Measurements from ENCODE around the gene HSBP1L1. TPM values are rescaled to one million over a fixed set of nuclear protein-coding genes. Genes with fewer than 3 reads are reported as not detected.

The HSBP1L1 gene
- polyA plus RNA-seq, 1 donor: 4.1 TPM

DNA sequence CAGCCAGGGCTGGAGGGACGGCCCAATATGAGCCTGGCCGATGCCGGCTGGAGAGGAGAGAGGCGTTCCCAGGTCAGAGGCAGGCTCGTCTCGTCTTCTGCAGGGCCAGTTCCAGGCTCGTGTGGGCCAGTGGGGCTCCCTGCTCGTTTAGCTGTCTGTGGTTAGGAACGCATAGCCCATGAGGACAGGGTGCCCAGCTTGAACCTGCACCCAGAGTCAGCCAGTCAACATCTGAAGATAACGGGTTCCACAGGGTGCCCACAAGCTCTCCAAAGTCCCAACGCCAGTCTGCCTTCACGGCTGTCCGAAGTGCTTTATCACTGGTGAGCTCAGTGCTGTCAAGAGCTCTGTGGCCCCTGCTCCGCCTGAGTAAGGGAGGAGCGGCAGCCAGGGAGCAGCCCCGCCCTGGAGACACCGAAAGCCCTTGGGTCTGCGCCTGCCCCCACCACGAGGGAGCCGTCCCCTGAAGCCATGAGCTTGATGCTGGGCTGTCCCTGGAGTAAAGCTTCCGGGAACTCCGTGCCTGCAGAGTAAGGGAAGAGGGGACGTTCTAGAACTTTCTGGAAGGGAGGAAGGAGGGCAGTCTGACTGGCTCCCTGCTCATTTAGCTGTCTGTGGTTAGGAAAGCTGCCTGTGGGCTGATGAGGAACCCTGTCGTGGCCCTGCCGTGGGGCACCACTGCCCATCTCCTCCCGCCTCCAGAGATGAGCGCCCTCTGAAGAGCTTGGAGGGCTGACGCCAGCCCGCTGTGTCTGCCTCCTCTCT lies 2.7 kb upstream of the HSBP1L1 start:
- DNase-seq: no peak

DNA sequence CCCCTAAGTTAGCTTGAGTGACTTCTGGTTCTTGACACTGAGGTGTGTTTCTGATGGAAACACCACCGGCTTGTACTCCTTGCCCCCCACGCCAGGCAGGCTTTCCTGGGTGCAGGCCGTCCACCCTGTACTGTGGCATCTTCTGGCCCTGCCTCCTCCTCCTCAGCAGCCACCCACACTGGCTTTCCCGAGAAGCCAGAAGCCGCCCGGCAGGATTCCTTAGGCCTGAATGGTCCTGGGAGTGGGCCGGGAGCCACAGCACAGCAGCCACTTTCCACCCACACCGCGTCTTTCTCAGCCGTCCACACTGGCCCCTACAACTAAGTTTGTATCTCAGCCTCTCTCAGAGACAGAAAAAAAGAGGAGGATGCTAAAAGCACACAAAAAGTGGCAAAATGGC lies 2.1 kb upstream of the HSBP1L1 start:
- no peak for DNase-seq

GRCh38 chr18:79962835-79963657 lies 1.4 kb upstream of the HSBP1L1 start:
- no peak for DNase-seq

DNA sequence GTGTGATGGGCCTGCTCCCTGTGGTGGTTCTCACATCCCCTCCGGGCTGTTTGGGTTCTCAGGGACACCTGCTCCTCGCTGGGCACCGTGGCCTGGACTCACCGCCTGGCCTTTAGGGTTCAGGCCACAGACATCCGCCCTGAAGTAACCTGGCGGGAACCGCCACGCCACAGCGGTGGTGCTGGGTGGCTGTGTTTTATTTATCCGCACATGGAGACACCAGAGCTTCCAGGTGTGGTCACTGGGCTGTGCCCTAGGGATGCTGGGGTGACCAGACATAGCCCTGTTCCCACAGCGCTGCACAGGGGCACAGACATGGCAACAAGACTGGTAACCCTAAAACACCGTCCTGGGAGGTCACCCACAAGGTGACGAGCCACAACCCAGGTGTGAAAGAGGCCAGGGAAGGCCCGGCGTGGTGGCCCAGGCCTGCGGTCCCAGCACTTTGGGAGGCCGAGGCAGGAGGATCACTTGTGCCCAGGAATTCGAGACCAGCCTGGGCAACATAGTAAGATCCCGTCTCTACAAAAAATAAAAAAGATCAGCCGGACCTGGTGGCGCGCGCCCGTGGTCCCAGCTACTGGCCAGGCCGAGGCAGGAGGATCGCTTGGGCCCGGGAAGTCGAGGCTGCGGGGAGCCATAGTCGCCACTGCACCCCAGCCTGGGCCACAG lies 649 bp upstream of the HSBP1L1 start:
- DNase-seq: no peak

GRCh38 chr18:79965119-79965902 lies 868 bp downstream of the HSBP1L1 start:
- DNase-seq: no peak

DNA sequence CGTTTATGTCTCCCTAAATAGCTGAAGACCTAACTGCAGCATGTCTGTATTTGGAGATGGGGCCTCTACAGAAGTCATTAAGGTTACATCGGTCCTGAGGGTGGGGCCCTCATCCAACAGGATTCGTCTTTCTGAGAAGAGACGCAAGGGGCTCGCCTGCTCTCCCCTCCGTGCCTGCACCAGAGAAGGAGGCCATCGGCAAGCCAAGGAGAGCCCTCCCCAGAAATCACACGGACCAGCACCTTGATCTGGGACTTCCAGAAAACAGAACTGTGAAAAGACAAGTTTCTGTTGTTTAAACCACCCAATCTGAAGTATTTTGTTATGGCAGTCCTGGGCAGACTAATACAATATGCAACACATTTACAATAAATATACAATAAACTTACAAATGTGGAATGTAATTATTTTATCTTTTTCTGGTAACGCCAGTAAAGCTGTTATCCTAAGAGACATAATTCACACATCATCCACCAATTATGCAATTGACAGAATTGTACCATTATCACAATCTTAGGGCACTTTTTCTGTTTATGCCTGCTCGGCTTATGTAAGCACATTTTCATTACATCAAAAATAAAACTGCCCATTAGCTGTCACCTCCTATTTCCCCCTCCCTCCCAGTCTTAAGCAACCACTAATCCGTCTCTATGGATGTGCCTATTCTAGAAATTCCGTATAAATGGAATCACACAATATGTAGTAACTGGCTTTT lies 6.1 kb downstream of the HSBP1L1 start:
- no peak for DNase-seq

DNA sequence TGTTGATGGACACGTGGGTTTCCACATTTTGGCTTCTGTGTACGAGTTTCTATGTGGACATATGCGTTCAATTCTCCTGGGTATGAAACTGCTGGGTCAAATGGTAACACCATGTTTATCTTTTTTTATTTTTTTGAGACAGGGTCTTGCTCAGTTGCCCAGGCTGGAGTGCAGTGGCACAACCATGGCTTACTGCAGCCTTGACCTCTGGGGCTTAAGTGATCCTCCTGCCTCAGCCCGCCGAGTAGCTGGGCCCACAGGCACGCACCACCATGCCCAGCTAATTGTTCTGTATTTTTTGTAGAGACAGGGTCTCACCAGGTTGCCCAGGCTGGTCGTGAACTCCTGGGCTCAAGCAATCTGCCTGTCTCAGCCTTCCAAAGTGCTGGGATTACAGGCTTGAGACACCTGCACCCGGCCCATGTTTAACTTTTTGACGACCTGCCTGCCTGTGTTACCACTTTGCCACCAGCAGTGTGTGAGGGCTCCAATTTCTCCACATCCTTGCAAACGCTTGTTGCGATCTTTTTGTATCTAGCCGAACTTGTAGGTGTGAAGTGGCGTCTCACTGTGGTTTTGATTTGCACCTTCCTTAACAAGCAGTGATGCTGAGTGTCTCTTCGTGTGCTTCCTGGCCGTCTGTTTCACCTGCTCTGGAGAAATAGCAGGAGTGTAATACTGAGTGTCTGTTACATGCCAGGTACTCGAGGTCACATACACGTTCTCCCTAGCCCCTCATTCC lies 6.9 kb downstream of the HSBP1L1 start:
- no peak for DNase-seq

- DNase-seq: no peak
These were observed 7.5 kb downstream of the HSBP1L1 start for GRCh38 chr18:79971986-79972385.

DNA sequence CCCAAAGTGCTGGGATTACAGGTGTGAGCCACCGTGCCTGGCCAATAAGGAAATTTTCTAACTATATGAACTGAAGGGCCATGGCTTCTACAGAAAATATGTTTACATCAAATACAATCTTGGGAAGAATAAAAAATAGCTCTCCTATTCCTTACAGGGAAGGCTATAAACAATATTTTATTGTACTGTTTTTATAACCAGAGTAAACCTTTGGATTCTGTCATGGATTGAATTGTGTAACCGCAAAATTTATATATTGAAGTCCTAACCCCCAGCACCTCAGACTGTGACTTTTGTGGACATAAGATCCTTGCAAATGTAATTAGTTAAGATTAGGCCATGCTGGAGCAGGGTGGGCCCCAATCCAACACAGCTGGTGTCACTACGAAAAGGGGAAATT lies 8.3 kb downstream of the HSBP1L1 start:
- no peak for DNase-seq

- no peak for DNase-seq
These were observed 9.1 kb downstream of the HSBP1L1 start for GRCh38 chr18:79973517-79973916.

- no peak for DNase-seq
These were observed 9.7 kb downstream of the HSBP1L1 start for GRCh38 chr18:79974025-79974654.

GRCh38 chr18:79975043-79975442 lies 10.6 kb downstream of the HSBP1L1 start:
- DNase-seq: no peak

GRCh38 chr18:79975985-79976680 lies 11.7 kb downstream of the HSBP1L1 start:
- no peak for DNase-seq

GRCh38 chr18:79979843-79980242 lies 15.4 kb downstream of the HSBP1L1 start:
- no peak for DNase-seq

DNA sequence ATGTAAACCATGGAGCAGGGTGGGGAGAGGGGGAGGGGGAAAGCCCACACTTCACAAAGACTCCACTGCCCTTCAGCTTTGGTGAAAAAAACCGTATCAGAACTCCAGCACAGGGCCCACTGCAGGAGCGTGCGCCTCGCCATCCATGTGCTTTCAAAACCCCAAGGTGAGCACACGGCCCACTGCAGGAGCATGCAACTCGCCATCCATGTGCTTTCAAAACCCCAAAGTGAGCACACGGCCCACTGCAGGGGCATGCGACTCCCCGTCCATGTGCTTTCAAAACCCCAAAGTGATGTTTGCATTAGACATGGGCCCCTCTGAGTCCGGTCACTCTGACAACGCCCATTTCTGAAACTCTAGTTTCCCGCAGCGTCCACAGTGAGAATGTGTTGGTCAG lies 16.1 kb downstream of the HSBP1L1 start:
- DNase-seq: no peak

DNA sequence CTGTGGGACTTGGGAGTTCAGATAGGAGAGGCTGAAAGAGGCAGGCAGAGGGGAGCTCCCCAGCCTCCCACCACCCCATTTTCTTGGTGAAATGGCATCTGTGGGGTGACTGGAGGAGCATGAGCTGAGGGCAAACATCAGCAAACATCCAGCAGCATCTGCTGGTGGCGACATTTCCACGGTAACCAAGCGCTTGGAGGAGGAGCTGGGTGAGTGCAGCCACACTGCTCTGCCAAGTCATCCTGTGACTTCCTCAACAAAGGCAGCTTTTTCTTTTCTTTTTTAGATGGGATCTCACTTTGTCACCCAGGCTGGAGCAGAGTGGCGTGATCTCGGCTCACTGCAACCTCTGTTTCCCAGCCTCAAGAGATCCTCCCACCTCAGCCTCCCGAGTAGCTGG lies 18.3 kb downstream of the HSBP1L1 start:
- no peak for DNase-seq

- DNase-seq: no peak
These were observed 18.8 kb downstream of the HSBP1L1 start for GRCh38 chr18:79983253-79983652.

GRCh38 chr18:79983793-79984192 lies 19.4 kb downstream of the HSBP1L1 start:
- no peak for DNase-seq

DNA sequence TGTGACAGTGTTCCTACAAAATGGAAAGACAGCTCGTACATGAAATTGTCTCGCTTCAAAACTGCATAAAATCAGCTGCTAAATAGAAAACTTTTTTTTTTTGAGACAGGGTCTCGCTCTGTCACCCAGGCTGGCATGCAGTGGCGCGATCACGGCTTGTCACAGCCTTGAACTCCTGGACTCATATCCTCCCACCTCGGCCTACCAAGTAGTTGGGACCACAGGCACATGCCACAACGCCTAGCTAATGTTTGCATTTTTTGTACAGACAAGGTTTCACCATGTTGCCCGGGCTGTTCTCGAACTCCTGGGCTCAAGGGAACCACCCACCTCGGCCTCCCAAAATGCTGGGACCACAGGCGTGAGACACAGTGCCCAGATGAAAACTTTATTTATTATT lies 20.7 kb downstream of the HSBP1L1 start:
- DNase-seq: no peak

DNA sequence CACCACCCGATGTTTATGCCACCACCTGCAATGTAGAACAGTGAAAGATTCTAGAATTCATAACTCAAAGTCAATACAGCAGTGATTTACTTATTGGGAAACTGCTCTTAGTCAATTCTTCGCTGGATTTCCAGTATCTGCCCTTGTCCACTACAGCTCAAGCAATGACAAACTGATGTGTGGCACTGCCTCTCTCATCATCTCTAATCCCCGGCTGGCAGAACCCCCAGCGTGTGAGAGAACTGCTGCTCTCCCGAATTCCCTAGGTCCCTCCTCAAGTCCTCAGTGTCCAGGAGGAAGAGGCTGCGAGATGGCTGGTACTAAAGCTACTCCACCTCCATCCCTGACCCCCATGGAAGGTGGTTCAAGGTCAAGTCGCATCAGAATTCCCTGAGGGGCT lies 22.3 kb downstream of the HSBP1L1 start:
- DNase-seq: no peak
